ENCODE measurements around the gene DNAJC8.

DNAJC8 gene

DNA sequence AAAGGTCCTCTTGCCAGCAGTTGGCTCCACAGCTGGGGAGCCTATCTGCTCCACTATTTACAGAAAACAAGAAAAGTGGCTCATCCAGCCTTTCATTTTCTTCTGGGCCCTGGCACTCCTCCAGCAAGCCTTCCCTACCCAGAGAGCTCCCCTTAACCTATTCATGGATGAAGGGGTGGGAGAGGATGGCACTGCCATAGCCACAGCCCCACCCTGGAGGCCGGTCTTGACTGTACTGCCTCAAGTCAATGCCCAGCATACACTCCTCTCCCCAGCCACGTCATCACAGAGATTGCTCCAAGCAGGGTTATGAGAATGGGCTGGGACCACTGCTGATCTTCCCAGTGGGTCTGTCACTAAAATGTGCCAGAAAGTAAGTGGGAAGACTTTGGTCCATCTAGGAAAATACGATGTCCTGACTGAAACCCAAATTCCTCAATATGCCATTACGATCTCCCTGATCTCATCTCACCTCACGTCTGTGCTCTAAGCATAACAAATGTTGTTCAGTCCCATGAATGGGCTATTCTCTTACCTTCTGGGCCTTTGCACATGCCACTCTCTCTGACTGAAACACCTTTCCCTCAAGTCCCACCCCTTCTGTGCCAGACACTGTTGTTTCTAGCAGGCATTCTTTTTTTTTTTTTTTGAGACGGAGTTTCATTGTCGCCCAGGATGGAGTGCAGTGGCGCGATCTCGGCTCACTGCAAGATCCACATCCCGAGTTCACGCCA, 35.0 kb downstream of the DNAJC8 start:
- FAIRE-seq (no peak), DNase-seq (ENCODE audit: insufficient read length) (no peak)
- TF ChIP-seq POLR2AphosphoS5 (IDR thresholded peaks at IDR 0.05; ENCODE audit: low read depth, low read length) = no peak
- TF ChIP-seq TAF1 (IDR thresholded peaks at IDR 0.05; ENCODE audit: borderline replicate concordance, low read depth, low read length) = no peak
- no peak for TF ChIP-seq POLR2A (IDR thresholded peaks at IDR 0.05; ENCODE audit: low read depth, low read length)

DNA sequence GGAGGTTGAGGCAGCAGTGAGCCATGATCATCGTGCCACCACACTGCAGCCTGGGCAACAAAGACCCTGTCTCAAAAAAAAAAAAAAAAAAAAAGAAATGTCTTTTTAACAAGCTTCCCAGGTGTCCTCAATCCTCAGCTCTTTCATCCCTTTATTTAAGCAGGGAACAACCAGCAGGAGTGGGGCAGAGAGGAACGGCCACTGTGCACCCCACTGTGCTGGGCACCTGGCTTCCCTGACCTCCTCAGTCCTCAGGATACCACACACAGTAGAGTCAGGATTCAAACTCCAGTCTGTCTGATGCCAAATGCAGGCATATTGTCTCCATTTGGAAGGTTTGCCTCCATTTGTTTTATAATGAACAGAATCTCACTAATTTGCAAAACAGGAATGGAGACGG, 36.5 kb downstream of the DNAJC8 start:
- DNase-seq (ENCODE audit: insufficient read length) = no peak
- no peak for TF ChIP-seq POLR2AphosphoS5 (IDR thresholded peaks at IDR 0.05; ENCODE audit: low read depth, low read length)
- TF ChIP-seq TAF1 (IDR thresholded peaks at IDR 0.05; ENCODE audit: borderline replicate concordance, low read depth, low read length) = no peak
- TF ChIP-seq POLR2A (IDR thresholded peaks at IDR 0.05; ENCODE audit: low read depth, low read length) = no peak
- no peak for FAIRE-seq

DNA sequence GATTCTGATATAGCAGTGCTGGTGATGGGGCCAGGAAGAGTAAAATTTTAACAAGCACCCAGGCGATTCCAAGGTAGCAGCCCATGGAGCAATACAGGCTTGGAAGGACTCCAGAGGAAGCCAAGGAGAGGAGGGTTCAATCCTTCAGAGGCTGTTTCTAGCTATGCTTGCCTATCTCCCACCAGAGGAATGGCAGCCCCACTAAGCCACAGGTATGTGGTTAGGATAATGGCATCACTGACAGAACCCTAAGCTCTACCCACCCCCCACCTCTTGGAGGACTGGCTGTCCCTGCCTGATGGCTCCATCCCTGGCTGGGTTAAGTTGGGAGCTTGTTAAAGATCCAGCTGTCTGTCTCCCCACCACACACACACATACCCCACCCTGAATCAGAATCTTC, 37.0 kb downstream of the DNAJC8 start:
- DNase-seq (ENCODE audit: insufficient read length) = no peak
- TF ChIP-seq POLR2AphosphoS5 (IDR thresholded peaks at IDR 0.05; ENCODE audit: low read depth, low read length) (no peak), POLR2A (IDR thresholded peaks at IDR 0.05; ENCODE audit: low read depth, low read length) (no peak), TAF1 (IDR thresholded peaks at IDR 0.05; ENCODE audit: borderline replicate concordance, low read depth, low read length) (no peak)
- no peak for FAIRE-seq

DNA sequence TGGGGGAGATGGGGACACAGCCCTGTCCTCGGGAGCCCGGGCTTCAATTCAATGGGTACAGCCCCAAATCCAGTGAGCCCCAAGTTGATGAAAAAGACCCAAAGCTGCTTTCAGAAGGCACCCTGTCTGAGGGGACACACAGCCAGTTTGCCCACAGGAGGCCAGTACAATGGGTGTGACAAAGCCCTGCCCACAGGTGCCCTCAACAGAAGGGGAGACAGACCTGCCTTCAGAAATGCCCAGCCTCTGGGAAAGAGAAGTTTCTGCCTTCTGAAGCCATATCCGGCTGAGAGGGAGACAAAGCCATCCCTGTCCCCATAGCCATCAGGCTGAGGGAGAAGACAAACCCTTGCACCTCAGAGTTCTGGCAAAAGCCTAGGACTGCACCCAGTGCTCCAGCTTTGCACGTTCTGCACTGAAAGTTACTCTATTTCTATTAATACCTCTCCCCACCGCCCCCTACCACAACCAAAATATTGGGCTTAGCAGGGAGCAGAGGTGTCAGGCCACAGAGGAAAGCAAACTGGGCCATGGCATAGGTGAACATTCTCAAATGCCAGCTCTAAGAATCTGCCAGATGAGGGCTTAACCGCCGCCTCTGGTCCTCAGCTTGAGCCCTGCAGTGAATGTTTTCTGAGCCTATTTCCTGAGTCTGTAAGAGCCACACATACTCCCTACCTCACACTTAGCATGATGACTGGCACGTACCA, 38.3 kb downstream of the DNAJC8 start:
- FAIRE-seq = no peak
- TF ChIP-seq POLR2A (IDR thresholded peaks at IDR 0.05; ENCODE audit: low read depth, low read length) (no peak), POLR2AphosphoS5 (IDR thresholded peaks at IDR 0.05; ENCODE audit: low read depth, low read length) (no peak)
- no peak for DNase-seq (ENCODE audit: insufficient read length)

DNA sequence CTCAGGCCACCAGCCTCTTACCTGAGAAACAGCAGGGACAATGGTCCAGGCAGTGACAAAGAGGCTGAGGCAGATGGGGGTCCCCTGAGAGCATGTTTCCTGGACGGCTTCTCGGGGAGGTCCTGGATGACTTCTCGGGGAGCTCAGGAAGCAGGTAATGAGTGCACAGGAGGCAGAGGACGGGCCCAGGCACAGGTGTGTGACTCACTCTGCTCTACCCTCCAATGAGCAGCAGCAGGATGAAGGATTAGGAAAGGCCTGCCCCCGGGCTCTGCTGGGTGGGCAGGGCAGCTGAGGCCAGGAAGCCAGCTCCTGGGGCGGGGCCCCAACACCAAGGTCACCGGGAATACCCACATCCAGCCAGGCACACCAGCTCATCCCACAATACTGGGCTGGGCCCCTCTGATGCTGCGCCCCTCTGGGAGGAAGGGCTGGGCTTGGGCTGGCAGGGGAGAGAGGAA, 39.1 kb downstream of the DNAJC8 start:
- DNase-seq (ENCODE audit: insufficient read length) = no peak

DNA sequence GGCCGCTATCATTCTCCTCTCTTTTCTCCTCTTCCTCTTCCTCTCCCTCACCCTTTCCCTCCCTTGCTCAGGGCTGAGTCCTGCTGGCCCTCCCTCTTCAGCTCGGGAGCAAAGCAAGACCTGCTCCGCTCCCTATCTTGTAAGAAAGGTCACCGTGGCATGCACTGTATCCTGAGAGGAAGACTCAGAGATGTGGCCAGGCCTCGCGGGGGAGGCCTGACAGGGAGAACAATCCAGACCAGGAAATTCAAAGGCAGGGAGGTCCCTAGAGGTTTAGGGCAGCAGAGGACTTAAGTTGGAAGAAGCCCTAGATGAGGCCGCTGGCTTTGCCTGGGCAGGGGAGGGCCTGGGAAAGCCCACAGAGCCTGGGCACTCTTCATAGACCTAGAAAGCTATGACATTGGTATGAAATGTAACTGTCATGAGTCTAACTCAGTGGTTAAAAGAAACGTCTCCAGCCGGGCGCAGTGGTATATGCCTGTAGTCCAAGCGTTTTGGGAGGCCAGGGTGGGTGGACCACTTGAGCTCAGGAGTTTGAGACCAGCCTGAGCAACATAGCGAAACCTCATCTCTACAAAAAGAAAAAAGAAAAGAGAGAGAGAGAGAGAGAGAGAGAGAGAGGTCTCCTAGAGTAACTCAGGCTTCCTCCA, 41.7 kb downstream of the DNAJC8 start:
- TF ChIP-seq TAF1 (IDR thresholded peaks at IDR 0.05; ENCODE audit: borderline replicate concordance, low read depth, low read length) = no peak
- no peak for TF ChIP-seq POLR2AphosphoS5 (IDR thresholded peaks at IDR 0.05; ENCODE audit: low read depth, low read length)
- TF ChIP-seq POLR2A (IDR thresholded peaks at IDR 0.05; ENCODE audit: low read depth, low read length) = no peak
- DNase-seq (ENCODE audit: insufficient read length) = no peak
- no peak for FAIRE-seq

More for the DNA sequence above, 39.1 kb downstream of the DNAJC8 start:
- TF ChIP-seq POLR2AphosphoS5 (IDR thresholded peaks at IDR 0.05; ENCODE audit: low read depth, low read length) (no peak), POLR2A (IDR thresholded peaks at IDR 0.05; ENCODE audit: low read depth, low read length) (no peak), TAF1 (IDR thresholded peaks at IDR 0.05; ENCODE audit: borderline replicate concordance, low read depth, low read length) (no peak)
- FAIRE-seq = no peak

DNA sequence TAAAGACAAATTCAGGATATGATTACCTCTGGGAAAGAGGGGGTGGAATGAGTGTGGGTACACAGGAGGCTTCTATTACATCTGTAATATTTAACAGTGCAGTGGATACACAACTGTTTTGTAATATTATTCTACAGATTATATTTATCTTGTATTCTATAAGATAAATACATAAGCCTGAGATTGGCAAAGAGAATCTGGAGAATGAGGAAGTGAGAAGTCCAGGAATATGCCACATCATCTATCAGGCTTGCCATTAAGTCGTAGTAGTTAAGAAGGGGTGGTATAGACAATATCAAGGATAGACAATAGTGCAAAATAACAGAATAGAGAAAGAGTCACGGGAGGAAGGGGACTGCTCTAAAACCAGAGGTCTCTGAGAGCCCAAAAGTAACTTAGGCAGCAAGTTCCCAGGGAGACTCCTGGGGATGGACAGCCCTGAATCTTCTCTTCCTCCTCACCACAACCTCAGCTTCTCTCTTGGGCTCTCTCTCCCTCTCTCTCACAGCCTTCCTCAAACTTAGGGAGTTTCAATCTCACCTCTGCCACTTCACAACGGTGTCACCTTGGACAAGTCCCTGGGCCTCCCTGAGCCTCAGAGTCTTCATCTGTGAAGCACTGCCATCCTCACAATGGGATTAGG, 42.4 kb downstream of the DNAJC8 start:
- FAIRE-seq = no peak
- TF ChIP-seq POLR2A (IDR thresholded peaks at IDR 0.05; ENCODE audit: low read depth, low read length) (no peak), TAF1 (IDR thresholded peaks at IDR 0.05; ENCODE audit: borderline replicate concordance, low read depth, low read length) (no peak), POLR2AphosphoS5 (IDR thresholded peaks at IDR 0.05; ENCODE audit: low read depth, low read length) (no peak)
- DNase-seq (ENCODE audit: insufficient read length) = no peak

DNA sequence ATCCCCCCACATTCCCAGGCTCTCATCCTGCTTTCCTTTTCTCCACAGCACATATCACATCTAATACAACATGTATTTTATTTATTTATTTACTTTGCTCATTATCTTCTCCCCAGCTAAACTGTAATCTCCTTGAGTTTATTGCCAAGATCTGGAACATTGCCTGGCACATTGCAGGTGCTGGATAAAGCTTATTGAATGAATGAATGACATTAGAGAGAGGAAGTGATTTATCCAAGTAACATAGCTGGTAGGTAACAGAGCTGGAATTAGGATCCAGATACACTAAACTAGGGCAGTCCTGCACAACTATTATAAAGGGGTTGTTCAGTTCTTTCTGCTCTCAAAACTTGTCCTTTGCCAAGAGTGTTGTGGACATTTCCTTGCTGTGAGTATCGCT, 47.8 kb downstream of the DNAJC8 start:
- DNase-seq (ENCODE audit: insufficient read length) = no peak
- no peak for TF ChIP-seq POLR2AphosphoS5 (IDR thresholded peaks at IDR 0.05; ENCODE audit: low read depth, low read length)
- TF ChIP-seq POLR2A (IDR thresholded peaks at IDR 0.05; ENCODE audit: low read depth, low read length) = no peak
- no peak for TF ChIP-seq TAF1 (IDR thresholded peaks at IDR 0.05; ENCODE audit: borderline replicate concordance, low read depth, low read length)
- no peak for FAIRE-seq

DNA sequence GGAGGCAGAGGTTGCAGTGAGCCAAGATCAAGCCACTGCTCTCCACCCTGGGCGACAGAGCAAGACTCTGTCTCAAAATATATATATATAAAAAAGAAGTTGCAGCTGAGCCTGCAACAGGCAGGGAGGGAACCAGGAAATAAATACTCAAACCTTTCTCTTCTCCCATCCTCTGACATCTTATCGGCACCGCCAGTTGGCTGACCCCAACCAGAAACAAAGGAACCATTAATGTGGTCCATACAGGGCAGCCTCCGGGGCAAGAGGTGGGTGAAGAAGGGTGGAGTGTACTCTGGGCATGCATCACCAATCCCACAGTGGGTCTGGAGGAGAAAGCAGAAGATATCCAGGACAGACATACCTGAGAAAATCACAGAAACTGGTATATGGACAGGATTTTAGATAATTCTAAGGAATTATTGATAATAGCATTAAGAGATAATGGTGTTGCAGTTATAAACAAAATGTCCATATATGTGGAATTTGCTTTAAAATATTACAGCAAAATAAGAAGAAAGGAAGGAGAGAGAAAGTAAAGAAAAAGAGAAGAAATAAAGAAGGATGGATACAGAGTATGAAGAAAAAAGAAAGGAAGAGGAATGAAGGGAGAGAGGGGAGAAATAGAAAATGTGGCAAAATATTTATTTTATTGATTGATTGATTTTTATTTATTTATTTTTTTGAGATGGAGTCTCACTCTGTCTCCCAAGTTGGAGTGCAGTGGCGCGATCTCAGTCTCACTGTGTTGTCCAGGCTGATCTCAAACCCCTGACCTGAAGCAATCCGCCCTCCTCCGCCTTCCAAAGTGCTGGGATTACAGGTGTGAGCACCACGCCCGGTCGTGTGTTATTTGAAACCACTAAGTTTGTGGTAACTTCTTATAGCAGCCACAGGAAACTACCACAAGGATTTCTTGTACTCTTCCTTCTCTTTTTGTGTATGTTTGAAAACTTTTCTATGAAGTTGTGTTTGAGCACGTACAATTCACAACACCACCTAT, 52.2 kb downstream of the DNAJC8 start:
- TF ChIP-seq POLR2A (IDR thresholded peaks at IDR 0.05; ENCODE audit: low read depth, low read length) (no peak), TAF1 (IDR thresholded peaks at IDR 0.05; ENCODE audit: borderline replicate concordance, low read depth, low read length) (no peak), POLR2AphosphoS5 (IDR thresholded peaks at IDR 0.05; ENCODE audit: low read depth, low read length) (no peak)
- DNase-seq (ENCODE audit: insufficient read length) = no peak
- peak; percentile 44 for FAIRE-seq

DNA sequence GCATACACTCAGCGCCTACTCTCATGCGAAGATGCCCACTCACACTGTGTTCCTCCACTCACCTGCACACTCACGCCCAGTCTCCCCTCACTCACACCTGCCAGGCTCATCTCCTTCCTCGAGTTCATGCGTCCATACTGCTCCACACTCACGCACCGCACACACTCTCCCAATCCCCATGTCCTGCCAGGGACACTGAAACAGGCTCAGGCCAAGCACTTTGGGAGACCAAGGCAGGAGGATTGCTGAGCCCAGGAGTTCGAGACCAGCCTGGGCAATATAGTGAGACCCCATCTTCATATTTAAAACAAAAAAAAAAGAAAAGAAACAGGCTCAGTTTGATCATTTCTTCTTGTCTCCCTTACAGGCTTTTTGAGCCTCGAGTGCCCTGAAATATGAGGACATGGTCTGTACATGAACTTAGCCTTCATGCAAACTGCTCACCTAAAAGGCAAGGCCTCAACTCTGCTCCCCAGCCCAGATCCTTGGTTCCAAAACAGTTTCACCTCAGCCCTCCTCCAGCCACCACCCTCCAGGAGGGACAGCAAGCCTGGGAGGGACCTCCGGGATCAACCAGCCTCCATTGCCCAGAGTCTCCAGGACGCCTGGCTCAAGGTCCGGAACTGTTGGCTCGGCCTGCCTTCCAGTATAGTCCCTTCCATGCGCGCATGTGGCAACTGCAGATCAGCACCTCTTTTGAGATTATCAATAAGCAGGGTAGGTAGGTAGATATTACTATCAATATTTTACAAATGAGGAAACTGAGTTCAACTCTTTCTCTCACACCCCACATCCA, 53.9 kb downstream of the DNAJC8 start:
- DNase-seq (ENCODE audit: insufficient read length) (no peak), FAIRE-seq (no peak)
- TF ChIP-seq TAF1 (IDR thresholded peaks at IDR 0.05; ENCODE audit: borderline replicate concordance, low read depth, low read length) (no peak), POLR2A (IDR thresholded peaks at IDR 0.05; ENCODE audit: low read depth, low read length) (no peak), POLR2AphosphoS5 (IDR thresholded peaks at IDR 0.05; ENCODE audit: low read depth, low read length) (no peak)

Measured in GM12892 (cell line).